Measurements from ENCODE around the gene RUNX2.

DNA sequence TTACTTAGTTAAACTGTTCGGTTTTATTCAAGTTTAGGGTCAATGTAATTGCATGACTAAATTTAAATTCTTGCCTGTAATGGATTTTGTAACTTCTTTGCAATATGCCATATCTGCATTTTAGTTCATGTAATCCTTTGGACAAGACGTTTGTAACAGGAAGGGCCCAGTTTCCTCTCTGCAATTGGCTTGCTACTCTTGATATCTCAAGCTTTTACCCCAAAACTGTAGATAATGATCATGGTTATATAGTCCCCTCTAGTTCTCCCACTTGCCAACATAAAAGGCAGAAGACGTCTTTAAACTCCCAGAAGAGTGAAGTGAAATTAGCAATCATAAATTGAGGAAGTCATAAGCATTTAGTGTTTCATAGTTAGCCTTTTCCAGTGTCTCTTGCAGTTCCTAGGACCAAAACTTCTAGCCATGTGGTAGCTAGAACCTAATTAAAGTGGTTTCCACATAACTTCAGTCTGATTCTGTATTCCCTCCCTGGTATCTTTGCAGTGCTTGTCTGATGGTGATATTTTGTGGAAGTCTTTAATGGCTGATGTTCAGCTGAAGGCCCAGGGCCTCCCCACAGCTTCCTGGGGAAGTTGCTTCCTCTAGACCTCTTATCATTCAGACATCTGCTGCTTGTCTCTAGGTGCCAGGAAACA, 167.4 kb downstream of the RUNX2 start:
- TF ChIP-seq, protein P1, sequence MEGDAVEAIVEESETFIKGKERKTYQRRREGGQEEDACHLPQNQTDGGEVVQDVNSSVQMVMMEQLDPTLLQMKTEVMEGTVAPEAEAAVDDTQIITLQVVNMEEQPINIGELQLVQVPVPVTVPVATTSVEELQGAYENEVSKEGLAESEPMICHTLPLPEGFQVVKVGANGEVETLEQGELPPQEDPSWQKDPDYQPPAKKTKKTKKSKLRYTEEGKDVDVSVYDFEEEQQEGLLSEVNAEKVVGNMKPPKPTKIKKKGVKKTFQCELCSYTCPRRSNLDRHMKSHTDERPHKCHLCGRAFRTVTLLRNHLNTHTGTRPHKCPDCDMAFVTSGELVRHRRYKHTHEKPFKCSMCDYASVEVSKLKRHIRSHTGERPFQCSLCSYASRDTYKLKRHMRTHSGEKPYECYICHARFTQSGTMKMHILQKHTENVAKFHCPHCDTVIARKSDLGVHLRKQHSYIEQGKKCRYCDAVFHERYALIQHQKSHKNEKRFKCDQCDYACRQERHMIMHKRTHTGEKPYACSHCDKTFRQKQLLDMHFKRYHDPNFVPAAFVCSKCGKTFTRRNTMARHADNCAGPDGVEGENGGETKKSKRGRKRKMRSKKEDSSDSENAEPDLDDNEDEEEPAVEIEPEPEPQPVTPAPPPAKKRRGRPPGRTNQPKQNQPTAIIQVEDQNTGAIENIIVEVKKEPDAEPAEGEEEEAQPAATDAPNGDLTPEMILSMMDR (IDR thresholded peaks at IDR 0.05): no peak
- no peak for TF ChIP-seq POLR2A (IDR thresholded peaks at IDR 0.05)

All from Peyer's patch (tissue), 4 donors.